ENCODE data around the gene PDE6B. TPM values are rescaled to one million over a fixed set of nuclear protein-coding genes. Genes with fewer than 3 reads are reported as not detected.

The PDE6B gene
- total and polyA plus RNA-seq, 2 experiments from 2014 or later: 3.4 to 5.0 TPM

- H3K4me3 Mint-ChIP-seq: no peak overlapping the region
- Histone ChIP-seq H3K27me3 (ENCODE audit: insufficient read depth) (no peaks in the 10 kb centered on the region), H3K9me2 (ENCODE audit: insufficient read depth) (no peaks in the 10 kb centered on the region), H2AFZ (no peak overlapping the region), H3F3A (replicated peaks; ENCODE audit: low read depth) (peaks cover 12% of the 10 kb centered on the region; the same call in 1 of the 2 replicates), H3K4me3 (no peak overlapping the region), H3K4me2 (no peak overlapping the region), H3K36me3 (ENCODE audit: insufficient read depth) (peaks cover 14% of the 10 kb centered on the region), H3K4me1 (ENCODE audit: insufficient read depth) (peaks cover 6% of the 10 kb centered on the region), H3K79me2 (replicated peaks; ENCODE audit: insufficient read depth) (peaks cover 12% of the 10 kb centered on the region), H3K27ac (ENCODE audit: low read depth) (no peak overlapping the region), H4K20me1 (replicated peaks; ENCODE audit: insufficient read depth) (no peaks in the 10 kb centered on the region; the same call in 1 of the 2 replicates)
- no peak for ATAC-seq
- TF ChIP-seq ZNF462 (CRISPR knock-in tag; IDR thresholded peaks at IDR 0.05) (no peak), JUNB (IDR thresholded peaks at IDR 0.05; ENCODE audit: unreplicated experiment) (no peak), ZNF114 (CRISPR knock-in tag; IDR thresholded peaks at IDR 0.05) (no peak), CREB1 (CRISPR knock-in tag; IDR thresholded peaks at IDR 0.05; ENCODE audit: low read depth) (no peak), NANOG (IDR thresholded peaks at IDR 0.05; ENCODE audit: borderline replicate concordance) (no peak), CTCF (conservative IDR thresholded peaks at IDR 0.05; ENCODE audit: low read depth in 2 of 2) (no peak), STAT1 (IDR thresholded peaks at IDR 0.05; ENCODE audit: unreplicated experiment) (no peak), EZH2phosphoT487 (IDR thresholded peaks at IDR 0.05; ENCODE audit: unreplicated experiment) (no peak), ETS1 (IDR thresholded peaks at IDR 0.05) (no peak), ZNF331 (CRISPR knock-in tag; IDR thresholded peaks at IDR 0.05; ENCODE audit: low read depth) (no peak), EZH2 (IDR thresholded peaks at IDR 0.05; ENCODE audit: low read depth, unreplicated experiment) (no peak), REST (IDR thresholded peaks at IDR 0.05; ENCODE audit: unreplicated experiment) (no peak), POLR2AphosphoS5 (IDR thresholded peaks at IDR 0.05; ENCODE audit: low read depth) (no peak)
- H3K27me3 Mint-ChIP-seq (ENCODE audit: insufficient read depth, low read depth, poor library complexity): peaks cover 19% of the 10 kb centered on the region
- peaks cover 9% of the 10 kb centered on the region for H3K4me1 Mint-ChIP-seq
- H3K9me3 Mint-ChIP-seq: peaks cover 3% of the 10 kb centered on the region; the same call in 1 of the 3 replicates
- H3K36me3 Mint-ChIP-seq (ENCODE audit: low read depth): peaks cover 18% of the 10 kb centered on the region
- H3K27ac Mint-ChIP-seq: no peak overlapping the region
- DNase-seq (ENCODE audit: low spot score): no peak
These were observed 51.5 kb downstream of the PDE6B start for GRCh38 chr4:676871-677235.

Measured in GM23338 (cell line).